GM12891 (cell line): ENCODE measurements around the gene PPP1R9A.

Source experiments
- PAX5 ChIP-seq: IDR thresholded peaks from 2 replicates; pipeline ENCODE4 v1.6.1; 2011; ENCODE audit warnings: low read length, moderate library complexity, mild to moderate bottlenecking; ENCODE audit not compliant: insufficient read depth, severe bottlenecking
- POLR2A ChIP-seq: IDR thresholded peaks from 2 replicates; pipeline ENCODE4 v1.6.1; 2011; ENCODE audit warnings: low read depth, low read length, control low read depth
- POU2F2 ChIP-seq: IDR thresholded peaks from 2 replicates; pipeline ENCODE4 v1.6.1; 2011; ENCODE audit warnings: low read depth, mild to moderate bottlenecking, control low read depth, low read length, moderate library complexity

- TF ChIP-seq POLR2A (no peak), POU2F2 (no peak), PAX5 (no peak)
Measured at GRCh38 chr7:94906065-94906851, 1.1 kb upstream of the PPP1R9A start.
